Measurements from ENCODE around the gene SPINK2.

- no peak for TF ChIP-seq REST (IDR thresholded peaks at IDR 0.05; ENCODE audit: low read depth)
- TF ChIP-seq EGR1 (IDR thresholded peaks at IDR 0.05): no peak
- TF ChIP-seq EP300 (IDR thresholded peaks at IDR 0.05; ENCODE audit: borderline replicate concordance): no peak
These were observed 48.2 kb downstream of the SPINK2 start for GRCh38 chr4:56773346-56773745.
